Measurements from ENCODE around the gene AKIP1. TPM values are rescaled to one million over a fixed set of nuclear protein-coding genes. Genes with fewer than 3 reads are reported as not detected.

Gene AKIP1

DNA sequence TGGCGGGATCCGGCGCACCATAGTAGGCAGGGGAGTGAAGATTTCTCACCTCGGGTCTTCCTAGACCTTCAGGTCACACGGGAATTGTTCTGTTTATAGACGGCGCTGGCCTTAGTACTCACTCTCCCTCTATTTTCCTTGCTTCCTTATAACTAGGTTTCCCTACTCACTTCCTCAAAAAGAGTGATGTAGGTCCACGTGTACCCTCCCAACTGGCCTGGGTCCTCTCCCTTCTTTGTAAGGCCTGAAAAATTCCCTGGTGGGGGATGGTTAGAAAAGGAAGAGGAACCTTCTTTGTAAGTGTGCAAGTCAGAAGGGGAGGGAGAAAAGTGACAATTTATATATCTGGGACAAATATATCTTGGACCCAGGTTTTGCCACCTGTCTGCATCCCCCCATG lies 56.2 kb downstream of the AKIP1 start:
- H3K9me3 ChIP-seq (replicated peaks in 1 of 2; ENCODE audit: control insufficient read depth in 2 of 2, insufficient read depth in 1 of 2, low read depth in 1 of 2, low read length in 2 of 2) = no peaks in the 10 kb centered on the region
- no CpG with 5 or more reads among the region's 8 CpGs for WGBS, 2 donors (ENCODE audit: extremely low coverage in 2 of 2, insufficient read length in 2 of 2, insufficient replicate concordance in 1 of 2)
- no peak overlapping the region for H4K91ac ChIP-seq (ENCODE audit: low read depth, low read length, poor library complexity)

More for the DNA sequence above, 56.2 kb downstream of the AKIP1 start:
- H3K4me2 ChIP-seq (ENCODE audit: insufficient read depth, low read length, poor library complexity, severe bottlenecking) = no peak overlapping the region
- no peak overlapping the region for H3K18ac ChIP-seq (ENCODE audit: low read length)
- no peak overlapping the region for H2AK5ac ChIP-seq (ENCODE audit: low read depth, low read length)
- peaks cover 0 to 5% of the 10 kb centered on the region in 2 donors for H3K36me3 ChIP-seq (replicated peaks in 1 of 2; ENCODE audit: control insufficient read depth in 2 of 2, insufficient read depth in 2 of 2, low read length in 2 of 2)
- no peak for DNase-seq (ENCODE audit: low spot score)
- no peak overlapping the region for H3K9ac ChIP-seq (ENCODE audit: low read depth, low read length, poor library complexity)
- H2BK15ac ChIP-seq (ENCODE audit: low read length) = no peak overlapping the region
- H4K8ac ChIP-seq (ENCODE audit: low read depth, low read length) = no peak overlapping the region
- no peak overlapping the region for H2BK12ac ChIP-seq (ENCODE audit: low read length)
- no peak overlapping the region for H2AFZ ChIP-seq (ENCODE audit: low read length)
- no peak overlapping the region for H3K23ac ChIP-seq (ENCODE audit: low read depth, low read length, poor library complexity)
- no peak overlapping the region for H2BK120ac ChIP-seq (ENCODE audit: low read depth, low read length)
- peaks cover 3 to 8% of the 10 kb centered on the region in 2 donors for H3K4me1 ChIP-seq (ENCODE audit: control insufficient read depth in 2 of 2, insufficient read depth in 1 of 2, low read depth in 1 of 2, low read length in 2 of 2)
- H3K27me3 ChIP-seq (ENCODE audit: control insufficient read depth in 3 of 3, insufficient read depth in 3 of 3, low read depth in 1 of 3, low read length in 3 of 3) = no peaks in the 10 kb centered on the region
- no peak overlapping the region for H2BK5ac ChIP-seq (ENCODE audit: low read length)
- no peak overlapping the region for H3K27ac ChIP-seq (replicated peaks; ENCODE audit: low read length)
- H3K79me1 ChIP-seq (ENCODE audit: low read depth, low read length) = no peaks in the 10 kb centered on the region
- no peak overlapping the region for H3K4me3 ChIP-seq (ENCODE audit: low read length in 2 of 2)
- H3K4ac ChIP-seq (ENCODE audit: low read length) = no peak overlapping the region
- no peak overlapping the region for H3K14ac ChIP-seq (ENCODE audit: low read length)

Small RNA genes lying within 50 kb of the gene (small RNA-seq; reads per million reads assigned to genes)
- gene RF00019 (ENCODE audit: insufficient read depth) = not detected

Measured in neuronal stem cell (in vitro differentiated cells).